Spleen (tissue), 11 donors: ENCODE results near the gene TSPAN3. TPM values are rescaled to one million over a fixed set of nuclear protein-coding genes. Genes with fewer than 3 reads are reported as not detected.

Experiments used
- DNase-seq: peaks from one replicate; pipeline ENCODE4 v3.0.0-alpha.2; 2020
- H3K27ac ChIP-seq, 8 donors: fragments of 200-600 bp; sonication (generic) in 7 of 8; 1 replicate in 4 of 8; 2 replicates in 4 of 8; pipeline versions ENCODE4 v1.5.0 to v1.8.0; 2016 to 2021; ENCODE audit warnings: inconsistent platforms in 4 of 8, mild to moderate bottlenecking in 4 of 8, moderate library complexity in 1 of 8
- H3K27me3 ChIP-seq, 7 donors: fragments of 200-600 bp; sonication (generic) in 6 of 7; replicated peaks in 1 of 7; 1 replicate in 4 of 7; 2 replicates in 3 of 7; pipeline versions ENCODE4 v1.5.0 to v1.8.0; 2016 to 2021; ENCODE audit warnings: inconsistent platforms in 3 of 7, mild to moderate bottlenecking in 1 of 7
- H3K36me3 ChIP-seq, 6 donors: fragments of 200-600 bp; sonication (generic) in 5 of 6; 1 replicate in 4 of 6; 2 replicates in 2 of 6; pipeline versions ENCODE4 v1.5.0 to v1.8.0; 2016 to 2021; ENCODE audit warnings: inconsistent platforms in 2 of 6
- H3K4me1 ChIP-seq, 6 donors: fragments of 200-600 bp; sonication (generic) in 5 of 6; 1 replicate in 3 of 6; 2 replicates in 3 of 6; pipeline versions ENCODE4 v1.5.0 to v1.8.0; 2016 to 2021; ENCODE audit warnings: inconsistent platforms in 3 of 6
- H3K4me3 ChIP-seq, 8 donors: fragments of 200-600 bp; sonication (generic) in 7 of 8; 1 replicate in 4 of 8; 2 replicates in 4 of 8; pipeline versions ENCODE4 v1.5.0 to v1.8.0; 2016 to 2021; ENCODE audit warnings: inconsistent platforms in 4 of 8, mild to moderate bottlenecking in 4 of 8, moderate library complexity in 2 of 8
- H3K9me3 ChIP-seq, 8 donors: fragments of 200-600 bp; sonication (generic) in 7 of 8; 1 replicate in 4 of 8; 2 replicates in 4 of 8; pipeline versions ENCODE4 v1.5.0 to v1.8.0; 2016 to 2021; ENCODE audit warnings: inconsistent platforms in 4 of 8
- POLR2A ChIP-seq, 3 donors: fragments of 450-650 bp; IDR thresholded peaks; one replicate each; pipeline ENCODE4 v1.5.1; 2017; ENCODE audit warnings: antibody characterized with exemption in 3 of 3, mild to moderate bottlenecking in 1 of 3
- POLR2AphosphoS5 ChIP-seq, 3 donors: sonication (generic); formaldehyde crosslinking; IDR thresholded peaks; one replicate each; pipeline ENCODE4 v1.5.1; 2017; ENCODE audit warnings: antibody characterized with exemption in 3 of 3
- WGBS, 5 donors: extraction: QIAGEN DNeasy Blood & Tissue Kit in 3 of 5; methylation state at CpG; one replicate each; pipeline versions ENCODE4 v1.1.5 to v1.1.7; 2013 to 2018; 5-methylcytosine and 5-hydroxymethylcytosine counted together
- intact Hi-C: fragments of 100-400 bp; cut with DNase I; formaldehyde crosslinking; loops from one replicate; pipeline ENCODE4 v1.15.0; 2023; ENCODE audit warnings: low total_unique reads
- polyA plus RNA-seq, 3 donors: library from polyadenylated mRNA; stranded (reverse); fragments of 200-250 nt; gene quantifications; one replicate each; pipeline ENCODE4 v1.2.1, GENCODE V29; 2013
- total RNA-seq, 7 donors: library from RNA; depleted of rRNA in 3 of 7; stranded (reverse); fragments of >200 nt in 3 of 7; fragmentation: NEBNext Ultra II Directional in 4 of 7; extraction: Animal tissue kit (Norgen Biotek cat#: 25700) in 4 of 7; gene quantifications; one replicate each; pipeline versions ENCODE4 v1.1.0 to v1.2.1, GENCODE V29; 2016 to 2021
- TF ChIP-seq, protein P1 (sequence below), 11 experiments: fragments of 200-600 bp in 7 of 11; fragments of 450-650 bp in 4 of 11; sonication (generic) in 4 of 11; IDR thresholded peaks in 8 of 11; conservative IDR thresholded peaks in 3 of 11; 1 replicate in 7 of 11; 2 replicates in 4 of 11; pipeline versions ENCODE4 v1.4.0 to v1.8.0; 2016 to 2021; ENCODE audit warnings: antibody characterized with exemption in 11 of 11, inconsistent platforms in 4 of 11, mild to moderate bottlenecking in 1 of 11
- donor health status: healthy with polysubstance abuse.
- donor health status: DM: no; HTN: no; CAD: no; lungs with moderate emphysema.
- donor health status: DM: no; HTN: no; CAD: no.
- donor health status: Bipolar disorder and iron deficiency.
- donor health status: healthy.
- donor health status: DM: no; HTN: no; CAD: no.
- donor health status: DM: yes; HTN: yes; CAD: no.

Gene TSPAN3
- total and polyA plus RNA-seq, 10 donors, result 98.5 to 276 (median 141) TPM

DNA sequence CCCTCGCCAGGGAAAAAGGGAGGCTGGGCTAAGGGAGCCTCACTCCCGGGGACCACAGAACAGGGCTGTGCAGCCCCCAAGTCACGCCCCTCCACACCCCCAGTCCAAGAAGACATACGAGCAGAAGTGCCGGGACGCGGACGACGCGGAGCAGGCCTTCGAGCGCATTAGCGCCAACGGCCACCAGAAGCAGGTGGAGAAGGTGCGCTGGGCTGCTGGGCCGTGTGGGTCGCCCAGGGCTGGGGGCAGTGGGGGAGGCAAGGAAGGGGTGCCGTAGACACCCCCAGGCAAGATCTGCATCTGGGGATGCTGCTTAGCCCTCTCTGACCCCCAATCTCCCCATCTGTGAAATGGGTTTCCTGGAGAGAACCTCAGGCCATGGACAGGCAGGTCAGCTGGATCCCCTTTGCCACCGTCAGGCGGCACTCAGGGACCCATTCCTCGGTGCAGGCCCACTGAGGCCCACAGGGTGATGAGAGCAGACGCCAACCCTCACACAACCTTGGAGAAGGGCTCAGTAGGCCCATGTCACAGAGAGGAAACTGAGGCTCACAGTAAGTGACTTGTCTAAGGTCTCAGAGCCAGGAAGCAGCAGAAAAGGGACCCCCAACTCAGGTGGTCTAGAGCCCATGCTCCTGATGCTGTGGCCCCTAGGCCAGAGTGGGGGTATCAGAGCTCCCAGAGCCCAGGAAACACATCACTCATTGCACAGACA lies 42.3 kb downstream of the TSPAN3 start:
- DNase-seq, result peak; percentile 69
- intact Hi-C loops, result loop anchor here (10.0 kb wide), 3 partner anchors 54 to 516 kb away; no protein-coding TSS in a partner anchor
- WGBS, 5 donors, result 78 to 89% (median 80%) methylated on average over 19 to 22 of the region's 22 CpGs
- peaks cover 0 to 98% (median 50%) of the 10 kb centered on the region in 6 donors for H3K36me3 ChIP-seq
- H3K4me1 ChIP-seq, result peaks cover 0 to 75% (median 43%) of the 10 kb centered on the region in 6 donors
- H3K27ac ChIP-seq, result peak overlapping the region in 5 of 8 donors; percentile 61 to 78 (median 73)
- TF ChIP-seq POLR2AphosphoS5 (IDR thresholded peaks at IDR 0.05), result peak in 2 of 3 donors; percentile 3 to 27
- TF ChIP-seq, protein P1, sequence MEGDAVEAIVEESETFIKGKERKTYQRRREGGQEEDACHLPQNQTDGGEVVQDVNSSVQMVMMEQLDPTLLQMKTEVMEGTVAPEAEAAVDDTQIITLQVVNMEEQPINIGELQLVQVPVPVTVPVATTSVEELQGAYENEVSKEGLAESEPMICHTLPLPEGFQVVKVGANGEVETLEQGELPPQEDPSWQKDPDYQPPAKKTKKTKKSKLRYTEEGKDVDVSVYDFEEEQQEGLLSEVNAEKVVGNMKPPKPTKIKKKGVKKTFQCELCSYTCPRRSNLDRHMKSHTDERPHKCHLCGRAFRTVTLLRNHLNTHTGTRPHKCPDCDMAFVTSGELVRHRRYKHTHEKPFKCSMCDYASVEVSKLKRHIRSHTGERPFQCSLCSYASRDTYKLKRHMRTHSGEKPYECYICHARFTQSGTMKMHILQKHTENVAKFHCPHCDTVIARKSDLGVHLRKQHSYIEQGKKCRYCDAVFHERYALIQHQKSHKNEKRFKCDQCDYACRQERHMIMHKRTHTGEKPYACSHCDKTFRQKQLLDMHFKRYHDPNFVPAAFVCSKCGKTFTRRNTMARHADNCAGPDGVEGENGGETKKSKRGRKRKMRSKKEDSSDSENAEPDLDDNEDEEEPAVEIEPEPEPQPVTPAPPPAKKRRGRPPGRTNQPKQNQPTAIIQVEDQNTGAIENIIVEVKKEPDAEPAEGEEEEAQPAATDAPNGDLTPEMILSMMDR (IDR thresholded peaks at IDR 0.05 in 8 of 11, conservative IDR thresholded peaks at IDR 0.05 in 3 of 11), result no peak
- H3K4me3 ChIP-seq, result peak overlapping the region in 5 of 8 donors; percentile 2 to 48 (median 24)
- H3K27me3 ChIP-seq, result no peaks in the 10 kb centered on the region
- no peaks in the 10 kb centered on the region for H3K9me3 ChIP-seq

DNA sequence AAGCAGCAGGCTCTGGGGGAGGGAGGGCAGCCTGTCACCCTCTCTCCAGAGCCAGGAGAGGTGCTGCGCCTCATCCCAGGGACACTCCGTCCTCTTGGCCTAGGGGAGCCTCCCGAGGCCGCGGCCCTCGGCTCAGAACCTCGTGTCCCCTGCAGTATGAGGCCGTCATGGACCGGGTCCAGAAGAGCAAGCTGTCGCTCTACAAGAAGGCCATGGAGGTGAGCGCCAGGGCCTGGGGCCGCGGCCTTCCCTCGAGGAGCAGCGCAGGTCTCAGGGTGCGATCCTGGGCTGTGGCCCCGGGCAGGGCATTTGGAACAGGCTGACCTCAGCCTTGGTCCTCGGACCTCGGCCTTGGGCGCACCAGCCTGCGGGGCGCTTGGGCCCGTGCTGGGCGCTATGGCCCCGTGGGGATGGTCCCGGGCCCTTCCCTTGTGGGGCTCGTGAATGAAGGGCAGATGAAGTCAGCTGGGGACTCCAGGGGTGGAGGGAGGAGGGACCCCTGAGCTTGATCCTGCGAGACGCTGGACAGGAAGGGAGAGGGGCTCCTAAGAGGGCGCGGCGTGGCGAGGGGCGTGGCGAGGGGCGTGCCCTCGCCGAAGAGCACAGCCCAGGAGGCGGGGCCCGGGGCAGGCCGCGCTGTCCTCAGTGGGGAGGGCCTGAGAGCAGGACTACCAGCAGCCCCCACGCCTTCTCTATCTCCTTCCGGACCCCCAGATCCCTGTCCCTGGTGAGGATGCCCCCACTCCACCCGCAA lies 43.0 kb downstream of the TSPAN3 start:
- peak in 2 of 3 donors; percentile 44 to 78 for TF ChIP-seq POLR2AphosphoS5 (IDR thresholded peaks at IDR 0.05)
- TF ChIP-seq, protein P1 (IDR thresholded peaks at IDR 0.05 in 8 of 11, conservative IDR thresholded peaks at IDR 0.05 in 3 of 11), result no peak
- TF ChIP-seq POLR2A (IDR thresholded peaks at IDR 0.05), result no peak
- peak overlapping the region in 5 of 8 donors; percentile 2 to 48 (median 24) for H3K4me3 ChIP-seq
- no peaks in the 10 kb centered on the region for H3K27me3 ChIP-seq
- peak overlapping the region in 6 of 8 donors; percentile 55 to 78 (median 70) for H3K27ac ChIP-seq
- peaks cover 0 to 82% (median 46%) of the 10 kb centered on the region in 6 donors for H3K4me1 ChIP-seq
- DNase-seq, result peak; percentile 79
- peaks cover 0 to 95% (median 48%) of the 10 kb centered on the region in 6 donors for H3K36me3 ChIP-seq
- 71 to 81% (median 73%) methylated on average over 30 to 45 of the region's 45 CpGs for WGBS, 5 donors
- intact Hi-C loops, result loop anchor here (10.0 kb wide), 3 partner anchors 53 to 517 kb away; no protein-coding TSS in a partner anchor
- no peaks in the 10 kb centered on the region for H3K9me3 ChIP-seq

DNA sequence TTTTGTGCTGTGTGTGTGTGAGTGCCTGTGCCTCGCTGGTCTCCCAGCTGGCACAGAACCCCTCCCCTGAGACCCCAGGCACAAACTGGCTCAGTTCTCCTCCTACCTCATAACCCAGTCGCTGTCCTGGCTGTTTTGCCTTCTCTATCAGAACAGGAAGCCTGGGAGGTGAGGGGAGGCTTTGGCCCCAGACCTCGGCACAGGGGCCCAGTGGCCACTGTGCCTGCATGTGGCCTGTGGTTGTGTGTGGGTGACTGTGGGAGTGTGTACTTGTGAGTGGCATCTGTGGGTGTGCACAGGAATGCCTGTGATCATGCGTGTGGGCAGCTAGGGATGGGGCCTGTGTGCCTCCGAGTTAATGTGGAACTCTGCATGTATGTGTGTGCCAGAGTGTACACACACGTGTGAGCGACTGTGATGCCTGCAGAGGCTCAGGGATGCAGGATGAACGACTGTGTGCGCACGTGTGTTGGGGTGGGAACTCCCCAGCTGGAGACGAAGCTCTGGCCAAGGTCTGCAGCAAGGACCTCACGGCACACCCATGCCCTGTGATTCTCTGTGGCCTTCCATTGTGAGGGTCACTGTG lies 43.7 kb downstream of the TSPAN3 start:
- Histone ChIP-seq H3K9me3 (no peaks in the 10 kb centered on the region), H3K4me3 (peak overlapping the region in 1 of 8 donors; percentile 24), H3K36me3 (peaks cover 0 to 94% (median 41%) of the 10 kb centered on the region in 6 donors), H3K4me1 (peaks cover 5 to 82% (median 49%) of the 10 kb centered on the region in 6 donors), H3K27ac (peak overlapping the region in 4 of 8 donors; percentile 61 to 78 (median 72)), H3K27me3 (no peaks in the 10 kb centered on the region)
- intact Hi-C loops, result loop anchor here (10.0 kb wide), 3 partner anchors 52 to 518 kb away; no protein-coding TSS in a partner anchor
- 75 to 86% (median 83%) methylated on average over 10 to 12 of the region's 12 CpGs for WGBS, 5 donors
- no peak for DNase-seq
- TF ChIP-seq POLR2A (IDR thresholded peaks at IDR 0.05) (no peak), POLR2AphosphoS5 (IDR thresholded peaks at IDR 0.05) (peak in 2 of 3 donors; percentile 28 to 71)

DNA sequence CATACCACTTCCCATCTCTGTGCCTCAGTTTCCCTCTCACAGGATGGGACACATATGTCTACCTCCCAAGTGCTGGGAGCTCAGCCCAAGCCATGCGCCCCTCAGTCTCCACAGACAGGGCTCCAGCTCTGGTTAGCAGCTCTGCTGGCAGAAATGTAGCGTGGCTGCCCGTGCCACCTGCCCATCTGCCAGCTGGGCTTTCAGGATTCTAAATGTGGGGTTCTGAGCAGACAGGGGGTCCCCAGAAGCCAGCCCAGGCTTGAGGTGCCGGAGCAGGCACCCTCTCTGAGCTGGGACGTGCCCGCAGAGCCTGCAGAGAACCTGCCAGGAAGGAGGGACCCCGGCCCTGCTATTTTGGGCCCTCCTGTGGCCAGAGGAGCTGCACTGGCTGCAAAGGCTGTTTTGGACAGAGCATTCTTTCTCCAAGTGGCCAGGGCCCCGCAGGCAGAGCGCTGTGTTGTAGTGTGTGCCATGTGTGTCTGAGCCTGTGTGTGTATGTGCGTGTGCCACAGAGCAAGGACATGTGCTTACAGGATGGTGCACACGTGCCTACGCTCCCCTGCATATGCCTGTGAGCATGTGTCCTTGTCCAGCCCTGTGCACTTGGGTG lies 44.3 kb downstream of the TSPAN3 start:
- peaks cover 0 to 94% (median 36%) of the 10 kb centered on the region in 6 donors for H3K36me3 ChIP-seq
- H3K4me1 ChIP-seq, result peaks cover 10 to 82% (median 52%) of the 10 kb centered on the region in 6 donors
- no peak overlapping the region for H3K4me3 ChIP-seq
- DNase-seq, result peak; percentile 67
- peak overlapping the region in 5 of 8 donors; percentile 10 to 66 (median 31) for H3K27ac ChIP-seq
- no peaks in the 10 kb centered on the region for H3K9me3 ChIP-seq
- 89 to 94% (median 91%) methylated on average over 9 to 12 of the region's 12 CpGs for WGBS, 5 donors
- TF ChIP-seq, protein P1 (IDR thresholded peaks at IDR 0.05 in 8 of 11, conservative IDR thresholded peaks at IDR 0.05 in 3 of 11), result no peak
- TF ChIP-seq POLR2AphosphoS5 (IDR thresholded peaks at IDR 0.05), result no peak
- TF ChIP-seq POLR2A (IDR thresholded peaks at IDR 0.05), result no peak
- H3K27me3 ChIP-seq, result no peaks in the 10 kb centered on the region
- intact Hi-C loops, result loop anchor here (10.0 kb wide), 3 partner anchors 52 to 518 kb away; no protein-coding TSS in a partner anchor
